Measurements from ENCODE around the gene SALL4.
"Not testable (repeated sequence)": the region's sequence is repeated elsewhere in the genome, so short reads cannot be mapped to it uniquely, and the experiment has no call there.

The SALL4 gene

DNA sequence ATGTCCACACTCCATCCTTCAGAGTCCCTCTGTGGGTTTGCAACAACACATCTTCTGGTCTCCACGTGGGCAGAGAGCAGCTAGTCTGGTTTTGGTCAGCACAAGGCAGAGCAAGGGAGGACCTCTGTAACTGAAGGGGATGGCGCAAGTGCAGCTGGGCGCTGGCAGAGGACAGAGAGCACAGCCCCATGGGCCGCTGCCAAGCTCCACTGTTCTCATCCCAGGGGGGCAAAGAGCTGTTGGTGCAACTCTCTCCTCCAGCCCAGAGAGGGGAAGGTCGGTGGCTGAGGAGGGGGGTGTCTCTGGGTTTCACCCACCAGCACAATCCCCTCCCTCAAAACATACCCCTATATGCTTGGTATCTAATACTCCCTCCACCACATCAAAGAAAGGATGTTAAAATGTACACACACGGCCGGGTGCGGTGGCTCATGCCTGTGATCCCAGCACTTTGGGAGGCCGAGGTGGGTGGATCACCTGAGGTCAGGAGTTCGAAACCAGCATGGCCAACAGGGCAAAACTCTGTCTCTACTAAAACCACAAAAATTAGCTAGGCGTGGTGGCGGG lies 43.3 kb downstream of the SALL4 start:
- Histone ChIP-seq H3K27ac (ENCODE audit: insufficient read depth in 1 of 2, low read depth in 1 of 2, low read length in 2 of 2, poor library complexity in 1 of 2, severe bottlenecking in 2 of 2) (no peak overlapping the region), H3K27me3 (replicated peaks in 2 of 5; ENCODE audit: control insufficient read depth in 4 of 5, insufficient read depth in 5 of 5, low read length in 4 of 5) (no peaks in the 10 kb centered on the region), H3K36me3 (ENCODE audit: control insufficient read depth in 4 of 4, insufficient read depth in 4 of 4, low read length in 3 of 4) (no peaks in the 10 kb centered on the region), H3K4me3 (ENCODE audit: control insufficient read depth in 1 of 7, extremely low read depth in 1 of 7, insufficient read depth in 4 of 7, low read depth in 2 of 7, low read length in 6 of 7) (no peak overlapping the region), H3K9me3 (ENCODE audit: control extremely low read depth in 1 of 5, control insufficient read depth in 4 of 5, insufficient read depth in 2 of 5, low read depth in 1 of 5, low read length in 4 of 5) (no peaks in the 10 kb centered on the region), H3K4me1 (ENCODE audit: control extremely low read depth in 1 of 4, control insufficient read depth in 4 of 4, insufficient read depth in 4 of 4, low read length in 3 of 4) (no peaks in the 10 kb centered on the region)
- CTCF ChIA-PET = no interaction called here
- POLR2A ChIA-PET = no interaction called here
- no peak for DNase-seq
- WGBS (ENCODE audit: insufficient coverage) = 96% methylated on average over 9 of the region's 12 CpGs

GRCh38 chr20:51757226-51757625 lies 45.1 kb downstream of the SALL4 start:
- H3K4me1 ChIP-seq (ENCODE audit: control extremely low read depth in 1 of 4, control insufficient read depth in 4 of 4, insufficient read depth in 4 of 4, low read length in 3 of 4) = no peaks in the 10 kb centered on the region
- ChIA-PET POLR2A (no interaction called here), CTCF (no interaction called here)
- 92% methylated on average over 10 of the region's 10 CpGs for WGBS (ENCODE audit: insufficient coverage)
- no peak overlapping the region for H3K27ac ChIP-seq (ENCODE audit: insufficient read depth in 1 of 2, low read depth in 1 of 2, low read length in 2 of 2, poor library complexity in 1 of 2, severe bottlenecking in 2 of 2)
- no peak for DNase-seq
- no peaks in the 10 kb centered on the region for H3K27me3 ChIP-seq (replicated peaks in 2 of 5; ENCODE audit: control insufficient read depth in 4 of 5, insufficient read depth in 5 of 5, low read length in 4 of 5)
- no peak overlapping the region for H3K4me3 ChIP-seq (ENCODE audit: control insufficient read depth in 1 of 7, extremely low read depth in 1 of 7, insufficient read depth in 4 of 7, low read depth in 2 of 7, low read length in 6 of 7)
- H3K9me3 ChIP-seq (ENCODE audit: control extremely low read depth in 1 of 5, control insufficient read depth in 4 of 5, insufficient read depth in 2 of 5, low read depth in 1 of 5, low read length in 4 of 5) = no peaks in the 10 kb centered on the region
- H3K36me3 ChIP-seq (ENCODE audit: control insufficient read depth in 4 of 4, insufficient read depth in 4 of 4, low read length in 3 of 4) = peaks cover 0 to 3% (median 0%) of the 10 kb centered on the region in 4 experiments

DNA sequence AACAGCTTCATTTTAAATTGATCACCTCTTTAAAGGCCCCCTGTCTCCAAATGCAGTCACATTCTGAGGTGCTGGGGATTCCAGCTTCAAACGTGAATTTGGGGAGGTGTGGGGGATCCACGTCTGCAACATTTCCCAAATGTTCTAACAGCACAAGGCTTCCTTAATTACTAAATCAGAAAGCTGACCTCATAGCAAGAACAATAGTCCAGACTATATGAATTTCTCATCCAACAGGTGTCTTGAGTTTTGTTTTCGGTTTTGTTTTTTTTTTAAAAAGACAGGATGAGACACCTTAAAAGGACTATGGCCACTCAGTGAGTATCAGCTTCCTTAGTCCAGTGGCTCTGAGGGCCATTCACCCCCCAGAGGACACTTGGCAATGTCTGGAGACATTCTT lies 45.7 kb downstream of the SALL4 start:
- no peaks in the 10 kb centered on the region for H3K4me1 ChIP-seq (ENCODE audit: control extremely low read depth in 1 of 4, control insufficient read depth in 4 of 4, insufficient read depth in 4 of 4, low read length in 3 of 4)
- no peak overlapping the region for H3K27ac ChIP-seq (ENCODE audit: insufficient read depth in 1 of 2, low read depth in 1 of 2, low read length in 2 of 2, poor library complexity in 1 of 2, severe bottlenecking in 2 of 2)
- no peak overlapping the region for H3K4me3 ChIP-seq (ENCODE audit: control insufficient read depth in 1 of 7, extremely low read depth in 1 of 7, insufficient read depth in 4 of 7, low read depth in 2 of 7, low read length in 6 of 7)
- no peak for DNase-seq
- ChIA-PET CTCF (interaction anchor here (0.7 kb wide), 1 partner anchor 216 kb away, joined by 3 read pairs; no protein-coding TSS in a partner anchor), POLR2A (no interaction called here)
- WGBS (ENCODE audit: insufficient coverage) = 100% methylated on average over 2 of the region's 3 CpGs
- H3K27me3 ChIP-seq (replicated peaks in 2 of 5; ENCODE audit: control insufficient read depth in 4 of 5, insufficient read depth in 5 of 5, low read length in 4 of 5) = no peaks in the 10 kb centered on the region
- peaks cover 0 to 3% (median 0%) of the 10 kb centered on the region in 4 experiments for H3K36me3 ChIP-seq (ENCODE audit: control insufficient read depth in 4 of 4, insufficient read depth in 4 of 4, low read length in 3 of 4)
- H3K9me3 ChIP-seq (ENCODE audit: control extremely low read depth in 1 of 5, control insufficient read depth in 4 of 5, insufficient read depth in 2 of 5, low read depth in 1 of 5, low read length in 4 of 5) = no peaks in the 10 kb centered on the region

- H3K27ac ChIP-seq (ENCODE audit: insufficient read depth in 1 of 2, low read depth in 1 of 2, low read length in 2 of 2, poor library complexity in 1 of 2, severe bottlenecking in 2 of 2); H3K4me3 ChIP-seq (ENCODE audit: control insufficient read depth in 1 of 7, extremely low read depth in 1 of 7, insufficient read depth in 4 of 7, low read depth in 2 of 7, low read length in 6 of 7); H3K9me3 ChIP-seq (ENCODE audit: control extremely low read depth in 1 of 5, control insufficient read depth in 4 of 5, insufficient read depth in 2 of 5, low read depth in 1 of 5, low read length in 4 of 5); POLR2A ChIA-PET; DNase-seq; H3K4me1 ChIP-seq (ENCODE audit: control extremely low read depth in 1 of 4, control insufficient read depth in 4 of 4, insufficient read depth in 4 of 4, low read length in 3 of 4); H3K27me3 ChIP-seq (replicated peaks in 2 of 5; ENCODE audit: control insufficient read depth in 4 of 5, insufficient read depth in 5 of 5, low read length in 4 of 5); H3K36me3 ChIP-seq (ENCODE audit: control insufficient read depth in 4 of 4, insufficient read depth in 4 of 4, low read length in 3 of 4): not testable (repeated sequence)
- CTCF ChIA-PET = interaction anchor here (1.2 kb wide), 1 partner anchor 14 kb away, joined by 3 read pairs; the partner anchor contains the start of gene ATP9A
- 100% methylated on average over 2 of the region's 8 CpGs for WGBS (ENCODE audit: insufficient coverage)
Measured at GRCh38 chr20:51753220-51753619, 49.1 kb downstream of the SALL4 start.

DNA sequence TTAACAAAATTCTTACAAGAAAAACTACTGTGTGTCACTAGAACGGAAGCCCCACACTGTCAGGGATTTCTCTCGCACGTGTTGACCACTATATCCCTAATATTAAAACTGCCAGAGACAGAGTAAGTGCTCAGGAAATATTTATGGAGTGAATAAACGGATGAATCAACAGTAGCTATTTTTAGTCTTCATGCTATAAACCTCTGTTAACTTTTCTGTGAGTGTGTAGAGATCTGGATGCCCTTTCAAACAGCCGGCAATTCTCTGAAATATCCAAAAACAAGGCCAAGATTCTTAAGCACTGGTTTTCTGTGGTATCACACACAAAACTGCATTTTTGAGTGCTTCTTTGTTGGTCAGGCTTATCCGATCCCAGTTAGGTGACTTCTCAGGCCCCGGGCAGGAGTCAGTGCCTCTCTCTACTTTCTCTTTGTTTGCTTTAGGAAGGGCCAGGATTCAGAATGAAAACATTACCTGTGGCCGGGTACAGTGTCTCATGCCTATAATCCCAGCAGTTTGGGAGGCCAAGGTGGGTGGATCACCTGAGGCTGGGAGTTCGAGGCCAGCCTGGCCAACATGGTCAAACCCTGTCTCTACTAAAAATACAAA lies 49.9 kb downstream of the SALL4 start:
- no peak for DNase-seq
- WGBS (ENCODE audit: insufficient coverage) = 85% methylated on average over 3 of the region's 9 CpGs
- Histone ChIP-seq H3K27me3 (replicated peaks in 2 of 5; ENCODE audit: control insufficient read depth in 4 of 5, insufficient read depth in 5 of 5, low read length in 4 of 5) (no peaks in the 10 kb centered on the region), H3K36me3 (ENCODE audit: control insufficient read depth in 4 of 4, insufficient read depth in 4 of 4, low read length in 3 of 4) (peaks cover 0 to 3% (median 0%) of the 10 kb centered on the region in 4 experiments), H3K4me3 (ENCODE audit: control insufficient read depth in 1 of 7, extremely low read depth in 1 of 7, insufficient read depth in 4 of 7, low read depth in 2 of 7, low read length in 6 of 7) (no peak overlapping the region), H3K4me1 (ENCODE audit: control extremely low read depth in 1 of 4, control insufficient read depth in 4 of 4, insufficient read depth in 4 of 4, low read length in 3 of 4) (peaks cover 0 to 5% (median 1%) of the 10 kb centered on the region in 4 experiments), H3K9me3 (ENCODE audit: control extremely low read depth in 1 of 5, control insufficient read depth in 4 of 5, insufficient read depth in 2 of 5, low read depth in 1 of 5, low read length in 4 of 5) (no peaks in the 10 kb centered on the region), H3K27ac (ENCODE audit: insufficient read depth in 1 of 2, low read depth in 1 of 2, low read length in 2 of 2, poor library complexity in 1 of 2, severe bottlenecking in 2 of 2) (no peak overlapping the region)
- ChIA-PET CTCF (no interaction called here), POLR2A (interaction anchor here (0.6 kb wide), 1 partner anchor 212 kb away, joined by 3 read pairs; no protein-coding TSS in a partner anchor)

DNA sequence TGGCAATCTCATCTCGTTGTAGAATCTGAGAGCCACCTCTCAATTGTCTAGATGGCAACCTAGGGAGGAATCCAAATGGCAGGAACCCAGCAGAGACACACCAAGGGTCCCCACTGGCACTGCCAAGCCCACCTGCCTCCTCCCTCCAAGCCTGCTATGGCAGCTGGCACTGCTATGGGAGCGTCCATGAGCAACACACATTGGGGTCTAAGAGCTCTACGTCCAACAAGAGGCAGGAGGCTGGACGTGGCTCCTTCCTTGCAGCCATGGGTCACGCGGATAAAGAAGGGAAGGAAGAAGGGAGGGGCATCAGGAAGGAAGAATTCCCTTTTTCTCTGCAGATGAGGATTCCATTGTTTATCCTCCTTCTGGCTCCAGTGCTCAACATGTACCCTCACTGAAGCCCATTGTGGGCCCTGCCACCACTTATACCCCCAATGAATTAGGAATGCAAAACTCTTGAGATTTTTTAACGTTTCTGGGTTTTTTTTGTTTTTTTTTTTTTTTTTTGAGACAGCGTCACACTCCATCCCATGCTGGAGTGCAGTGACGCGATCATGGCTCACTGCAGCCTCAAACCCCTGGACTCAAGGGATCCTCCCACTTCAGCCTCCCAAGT lies 51.4 kb downstream of the SALL4 start:
- DNase-seq = no peak
- ChIA-PET POLR2A (no interaction called here), CTCF (no interaction called here)
- WGBS (ENCODE audit: insufficient coverage) = 92% methylated on average over 10 of the region's 10 CpGs
- Histone ChIP-seq H3K36me3 (ENCODE audit: control insufficient read depth in 4 of 4, insufficient read depth in 4 of 4, low read length in 3 of 4) (peaks cover 0 to 3% (median 0%) of the 10 kb centered on the region in 4 experiments), H3K9me3 (ENCODE audit: control extremely low read depth in 1 of 5, control insufficient read depth in 4 of 5, insufficient read depth in 2 of 5, low read depth in 1 of 5, low read length in 4 of 5) (no peaks in the 10 kb centered on the region), H3K27ac (ENCODE audit: insufficient read depth in 1 of 2, low read depth in 1 of 2, low read length in 2 of 2, poor library complexity in 1 of 2, severe bottlenecking in 2 of 2) (no peak overlapping the region), H3K4me3 (ENCODE audit: control insufficient read depth in 1 of 7, extremely low read depth in 1 of 7, insufficient read depth in 4 of 7, low read depth in 2 of 7, low read length in 6 of 7) (no peak overlapping the region), H3K4me1 (ENCODE audit: control extremely low read depth in 1 of 4, control insufficient read depth in 4 of 4, insufficient read depth in 4 of 4, low read length in 3 of 4) (peaks cover 0 to 5% (median 1%) of the 10 kb centered on the region in 4 experiments), H3K27me3 (replicated peaks in 2 of 5; ENCODE audit: control insufficient read depth in 4 of 5, insufficient read depth in 5 of 5, low read length in 4 of 5) (no peaks in the 10 kb centered on the region)
